Measurements from ENCODE around the gene MAVS. TPM values are rescaled to one million over a fixed set of nuclear protein-coding genes. Genes with fewer than 3 reads are reported as not detected.

The MAVS gene
- total and polyA plus RNA-seq, 3 donors from 2014 or later = 14.5 to 34.6 (median 28.5) TPM

- H3K9me3 ChIP-seq = no peaks in the 10 kb centered on the region
- H3K4me1 ChIP-seq = peaks cover 3% of the 10 kb centered on the region
- intact Hi-C loops (cut with DNase I; ENCODE audit: low total_unique reads) = no loop called here
- TF ChIP-seq CTCF (IDR thresholded peaks at IDR 0.05) (no peak), POLR2A (IDR thresholded peaks at IDR 0.05) (no peak)
- WGBS, 2 donors = 96 to 100% methylated on average over 2 to 3 of the region's 3 CpGs
- no peaks in the 10 kb centered on the region for H3K27me3 ChIP-seq
- no peak for DNase-seq
- H3K27ac ChIP-seq = no peak overlapping the region
- no peak overlapping the region for H3K4me3 ChIP-seq
- H3K36me3 ChIP-seq (ENCODE audit: low read depth, missing control alignments) = no peaks in the 10 kb centered on the region
Observed at GRCh38 chr20:3798908-3799248, 47.8 kb upstream of the MAVS start.

GRCh38 chr20:3800256-3800877, 46.3 kb upstream of the MAVS start:
- H3K9me3 ChIP-seq = no peaks in the 10 kb centered on the region
- no peak overlapping the region for H3K4me3 ChIP-seq
- TF ChIP-seq CTCF (IDR thresholded peaks at IDR 0.05) (no peak), POLR2A (IDR thresholded peaks at IDR 0.05) (no peak)
- H3K27me3 ChIP-seq = no peaks in the 10 kb centered on the region
- 92 to 95% methylated on average over 12 to 18 of the region's 18 CpGs for WGBS, 2 donors
- peaks cover 3% of the 10 kb centered on the region for H3K4me1 ChIP-seq
- H3K36me3 ChIP-seq (ENCODE audit: low read depth, missing control alignments) = no peaks in the 10 kb centered on the region
- H3K27ac ChIP-seq = no peak overlapping the region
- no peak for DNase-seq
- intact Hi-C loops (cut with DNase I; ENCODE audit: low total_unique reads) = no loop called here

- no peaks in the 10 kb centered on the region for H3K36me3 ChIP-seq (ENCODE audit: low read depth, missing control alignments)
- H3K4me3 ChIP-seq = no peak overlapping the region
- 83 to 98% methylated on average over 2 to 8 of the region's 8 CpGs for WGBS, 2 donors
- DNase-seq = no peak
- intact Hi-C loops (cut with DNase I; ENCODE audit: low total_unique reads) = no loop called here
- TF ChIP-seq CTCF (IDR thresholded peaks at IDR 0.05) = no peak
- TF ChIP-seq POLR2A (IDR thresholded peaks at IDR 0.05) = no peak
- H3K4me1 ChIP-seq = peaks cover 3% of the 10 kb centered on the region
- H3K9me3 ChIP-seq = no peaks in the 10 kb centered on the region
- no peak overlapping the region for H3K27ac ChIP-seq
- no peaks in the 10 kb centered on the region for H3K27me3 ChIP-seq
Observed at GRCh38 chr20:3800878-3801260, 45.8 kb upstream of the MAVS start.

- Histone ChIP-seq H3K27ac (no peak overlapping the region), H3K4me3 (no peak overlapping the region), H3K4me1 (peaks cover 6% of the 10 kb centered on the region), H3K9me3 (no peaks in the 10 kb centered on the region), H3K36me3 (ENCODE audit: low read depth, missing control alignments) (no peaks in the 10 kb centered on the region), H3K27me3 (no peaks in the 10 kb centered on the region)
- intact Hi-C loops (cut with DNase I; ENCODE audit: low total_unique reads) = no loop called here
- 87 to 94% methylated on average over 4 of the region's 4 CpGs for WGBS, 2 donors
- TF ChIP-seq POLR2A (IDR thresholded peaks at IDR 0.05) (no peak), CTCF (IDR thresholded peaks at IDR 0.05) (no peak)
- no peak for DNase-seq
Observed at GRCh38 chr20:3801299-3801698, 45.3 kb upstream of the MAVS start.

- TF ChIP-seq CTCF (IDR thresholded peaks at IDR 0.05) (no peak), POLR2A (IDR thresholded peaks at IDR 0.05) (no peak)
- Histone ChIP-seq H3K9me3 (no peaks in the 10 kb centered on the region), H3K36me3 (ENCODE audit: low read depth, missing control alignments) (no peaks in the 10 kb centered on the region), H3K27me3 (no peaks in the 10 kb centered on the region), H3K4me1 (peaks cover 11% of the 10 kb centered on the region), H3K4me3 (no peak overlapping the region), H3K27ac (no peak overlapping the region)
- 80 to 97% methylated on average over 1 to 13 of the region's 13 CpGs for WGBS, 2 donors
- DNase-seq = no peak
- intact Hi-C loops (cut with DNase I; ENCODE audit: low total_unique reads) = no loop called here
Observed at GRCh38 chr20:3801846-3802245, 44.8 kb upstream of the MAVS start.

Measured in testis (tissue), 3 donors.